T-cell (primary cell): ENCODE measurements around the gene MED6. TPM values are rescaled to one million over a fixed set of nuclear protein-coding genes. Genes with fewer than 3 reads are reported as not detected.
A peak's percentile ranks its signal among the peaks of the same experiment; 100 is the strongest.

ENCODE experiments used
- ATAC-seq, 4 experiments: fragments of 200-7000 bp in 3 of 4; fragments of 150-1000 bp in 1 of 4; cut with Tn5 transposase; replicated peaks in 1 of 4; 1 replicate in 3 of 4; 2 replicates in 1 of 4; pipeline ENCODE4 v1.10.0; 2021; ENCODE audit warnings: moderate library complexity in 3 of 4, mild to moderate bottlenecking in 2 of 4, moderate number of reproducible peaks in 1 of 4
- CTCF ChIA-PET, 2 donors: fragments of 300-600 bp; sonication (Branson Sonifier 250); formaldehyde crosslinking; loops; one replicate each; lab custom pipeline; 2022; ENCODE audit warnings: antibody characterized with exemption in 2 of 2; lab: Charles Lee
- POLR2A ChIA-PET, 2 donors: fragments of 300-600 bp; sonication (Branson Sonifier 250); formaldehyde crosslinking; loops; one replicate each; lab custom pipeline; 2022; ENCODE audit warnings: antibody characterized with exemption in 2 of 2; lab: Charles Lee
- DNase-seq, 35 experiments: peaks; one replicate each; pipeline versions ENCODE4 v3.0.0 to v3.0.0-alpha.2; 2013 to 2023
- H3K27ac ChIP-seq: one replicate; pipeline ENCODE4 v1.5.1; 2013; ENCODE audit warnings: low read length
- H3K27me3 ChIP-seq, 2 experiments: replicated peaks in 1 of 2; 1 replicate in 1 of 2; 2 replicates in 1 of 2; pipeline versions ENCODE4 v1.6.1 to v1.7.0; 2013; ENCODE audit warnings: low read length in 1 of 2, mixed read lengths in 1 of 2; ENCODE audit not compliant: control insufficient read depth in 2 of 2, insufficient read depth in 2 of 2; ENCODE audit errors: extremely low read depth in 1 of 2
- H3K36me3 ChIP-seq, 2 donors: 1 replicate in 1 of 2; 2 replicates in 1 of 2; pipeline versions ENCODE4 v1.6.1 to v1.7.0; 2013; ENCODE audit warnings: low read length in 1 of 2; ENCODE audit not compliant: control insufficient read depth in 2 of 2, insufficient read depth in 1 of 2; ENCODE audit errors: extremely low read depth in 1 of 2
- H3K4me1 ChIP-seq, 2 experiments: 1 replicate in 1 of 2; 2 replicates in 1 of 2; pipeline versions ENCODE4 v1.6.1 to v1.7.0; 2013; ENCODE audit warnings: low read length in 2 of 2, mixed read lengths in 1 of 2; ENCODE audit not compliant: insufficient read depth in 2 of 2, control insufficient read depth in 1 of 2; ENCODE audit errors: extremely low read depth in 1 of 2
- H3K4me3 ChIP-seq, 2 donors: 1 replicate in 1 of 2; 2 replicates in 1 of 2; pipeline versions ENCODE4 v1.5.1 to v1.7.0; 2013; ENCODE audit warnings: mild to moderate bottlenecking in 2 of 2, low read length in 1 of 2, moderate library complexity in 1 of 2; ENCODE audit not compliant: control insufficient read depth in 1 of 2; ENCODE audit errors: extremely low read depth in 1 of 2
- H3K9me3 ChIP-seq: 2 replicates; pipeline ENCODE4 v1.7.0; 2013
- H3K27ac Mint-ChIP-seq, 2 donors: one replicate each; pipeline ENCODE4 v1.8.0; 2020 to 2021; ENCODE audit warnings: mild to moderate bottlenecking in 2 of 2, mixed read lengths in 2 of 2
- H3K27me3 Mint-ChIP-seq, 2 donors: one replicate each; pipeline ENCODE4 v1.8.0; 2021 to 2022; ENCODE audit warnings: mixed read lengths in 2 of 2
- H3K36me3 Mint-ChIP-seq: one replicate; pipeline ENCODE4 v1.8.0; 2021; ENCODE audit warnings: mixed read lengths
- H3K4me1 Mint-ChIP-seq, 3 donors: one replicate each; pipeline ENCODE4 v1.8.0; 2020 to 2022; ENCODE audit warnings: mixed read lengths in 3 of 3, mild to moderate bottlenecking in 1 of 3
- H3K4me3 Mint-ChIP-seq, 3 donors: one replicate each; pipeline ENCODE4 v1.8.0; 2020 to 2022; ENCODE audit warnings: mild to moderate bottlenecking in 3 of 3, mixed read lengths in 3 of 3, moderate library complexity in 3 of 3
- H3K9me3 Mint-ChIP-seq, 3 donors: one replicate each; pipeline ENCODE4 v1.8.0; 2020 to 2022; ENCODE audit warnings: mixed read lengths in 3 of 3
- WGBS: methylation state at CpG from one replicate; pipeline ENCODE4 v1.1.5; 2013; ENCODE audit warnings: missing lambda C conversion rate; ENCODE audit not compliant: insufficient coverage; 5-methylcytosine and 5-hydroxymethylcytosine counted together
- total RNA-seq, 35 experiments: library from RNA in 6 of 35; stranded (reverse) in 6 of 35; fragments of 120-200 nt in 1 of 35; gene quantifications; one replicate each; pipeline versions ENCODE4 v1.2.1 to v1.2.4 and lab custom pipeline; 2013 to 2026

MED6 gene
- total RNA-seq (10 to 100 TPM; 45.1 to 96.4 (median 53.3) TPM), total RNA-seq (lab: John Stamatoyannopoulos, UW) (25.7 to 49.6 (median 34.9) reads per million in 29 experiments)
- total RNA-seq (2013) = 51.8 TPM

GRCh38 chr14:70600382-70601157 lies at the start of gene MED6:
TSS of gene MED6 (minus strand) at chr14:70600655. CDS start at chr14:70600637, 18 bp downstream.
- ChIA-PET CTCF (interaction anchor here (0.6 to 1.9 kb wide), 5 partner anchors 22 to 217 kb away, joined by 3 to 10 read pairs (median 5); no protein-coding TSS in a partner anchor), POLR2A (interaction anchor here (0.6 to 1.2 kb wide), 9 partner anchors 18 to 834 kb away, joined by 3 to 7 read pairs (median 3); partner anchors contain the start of gene COX16 (in 1 of the 2))
- Mint-ChIP-seq H3K36me3 (peaks cover 11% of the 10 kb centered on the region), H3K4me3 (peak within 1 kb of the TSS; percentile 99 to 100 (median 99)), H3K27ac (peak within 1 kb of the TSS; percentile 97 to 98), H3K4me1 (peaks cover 29 to 42% (median 31%) of the 10 kb centered on the region in 3 donors), H3K9me3 (no peaks in the 10 kb centered on the region), H3K27me3 (peaks cover 0 to 4% of the 10 kb centered on the region in 2 donors)
- Histone ChIP-seq H3K27ac (peak within 1 kb of the TSS; percentile 88), H3K27me3 (peaks cover 3 to 5% of the 10 kb centered on the region in 2 experiments), H3K4me1 (peaks cover 14 to 15% of the 10 kb centered on the region in 2 experiments), H3K36me3 (peaks cover 0 to 15% of the 10 kb centered on the region in 2 donors), H3K9me3 (no peaks in the 10 kb centered on the region), H3K4me3 (peak within 1 kb of the TSS; percentile 86 to 91)
- peak; percentile 75 to 95 (median 91) for DNase-seq
- peak; percentile 99 to 100 (median 99) for ATAC-seq
- WGBS = 0% methylated on average over 23 of the region's 43 CpGs

GRCh38 chr14:70649803-70650202 lies 49.3 kb upstream of the MED6 start:
- CTCF ChIA-PET = interaction anchor here in 1 of 2 donors (0.6 kb wide), 1 partner anchor 319 kb away, joined by 3 read pairs; no protein-coding TSS in a partner anchor
- no peaks in the 10 kb centered on the region for H3K27me3 Mint-ChIP-seq
- Histone ChIP-seq H3K9me3 (no peaks in the 10 kb centered on the region), H3K4me1 (peaks cover 59 to 75% of the 10 kb centered on the region in 2 experiments), H3K27ac (no peak overlapping the region), H3K27me3 (no peaks in the 10 kb centered on the region), H3K4me3 (no peak overlapping the region), H3K36me3 (peaks cover 0 to 2% of the 10 kb centered on the region in 2 donors)
- DNase-seq (no peak), ATAC-seq (no peak)
- peak overlapping the region; percentile 76 to 95 for H3K27ac Mint-ChIP-seq
- peaks cover 43% of the 10 kb centered on the region for H3K36me3 Mint-ChIP-seq
- H3K9me3 Mint-ChIP-seq = no peaks in the 10 kb centered on the region
- POLR2A ChIA-PET = no interaction called here
- H3K4me1 Mint-ChIP-seq = peaks cover 84 to 93% (median 92%) of the 10 kb centered on the region in 3 donors
- no peak overlapping the region for H3K4me3 Mint-ChIP-seq
- WGBS = 100% methylated on average over 2 of the region's 4 CpGs

GRCh38 chr14:70648346-70648745 lies 47.9 kb upstream of the MED6 start:
- Histone ChIP-seq H3K36me3 (peaks cover 0 to 2% of the 10 kb centered on the region in 2 donors), H3K4me1 (peaks cover 54 to 69% of the 10 kb centered on the region in 2 experiments), H3K27ac (no peak overlapping the region), H3K27me3 (no peaks in the 10 kb centered on the region), H3K4me3 (no peak overlapping the region), H3K9me3 (no peaks in the 10 kb centered on the region)
- no peaks in the 10 kb centered on the region for H3K9me3 Mint-ChIP-seq
- ChIA-PET POLR2A (interaction anchor here in 1 of 2 donors (0.6 to 1.0 kb wide), 2 partner anchors 10 to 360 kb away, joined by 3 to 4 read pairs; no protein-coding TSS in a partner anchor), CTCF (interaction anchor here in 1 of 2 donors (0.6 kb wide), 1 partner anchor 72 kb away, joined by 3 read pairs; no protein-coding TSS in a partner anchor)
- peaks cover 39% of the 10 kb centered on the region for H3K36me3 Mint-ChIP-seq
- no peaks in the 10 kb centered on the region for H3K27me3 Mint-ChIP-seq
- H3K4me3 Mint-ChIP-seq = peak overlapping the region in 1 of 3 donors; percentile 59
- DNase-seq (no peak), ATAC-seq (no peak)
- peak overlapping the region in 1 of 2 donors; percentile 95 for H3K27ac Mint-ChIP-seq
- H3K4me1 Mint-ChIP-seq = peaks cover 85 to 94% (median 92%) of the 10 kb centered on the region in 3 donors

- peaks cover 0 to 4% of the 10 kb centered on the region in 2 experiments for H3K27me3 ChIP-seq
- H3K27me3 Mint-ChIP-seq = no peaks in the 10 kb centered on the region
- peak overlapping the region; percentile 95 to 96 for H3K27ac Mint-ChIP-seq
- H3K4me1 ChIP-seq = peaks cover 48 to 54% of the 10 kb centered on the region in 2 experiments
- POLR2A ChIA-PET = interaction anchor here (0.5 to 0.8 kb wide), 3 partner anchors 8 to 43 kb away, joined by 4 to 6 read pairs (median 4); no protein-coding TSS in a partner anchor
- peak overlapping the region; percentile 56 for H3K27ac ChIP-seq
- H3K36me3 Mint-ChIP-seq = peaks cover 26% of the 10 kb centered on the region
- DNase-seq (peak in 1 of 35 experiments; percentile 41), ATAC-seq (no peak)
- CTCF ChIA-PET = interaction anchor here (0.5 to 1.0 kb wide), 5 partner anchors 9 to 289 kb away, joined by 3 to 7 read pairs (median 3); no protein-coding TSS in a partner anchor
- H3K9me3 Mint-ChIP-seq = no peaks in the 10 kb centered on the region
- no peaks in the 10 kb centered on the region for H3K9me3 ChIP-seq
- H3K4me3 Mint-ChIP-seq = peak overlapping the region; percentile 65 to 95 (median 66)
- H3K36me3 ChIP-seq = peaks cover 0 to 2% of the 10 kb centered on the region in 2 donors
- H3K4me1 Mint-ChIP-seq = peaks cover 74 to 82% (median 75%) of the 10 kb centered on the region in 3 donors
- WGBS = no CpG with 5 or more reads among the region's 2 CpGs
- peak overlapping the region in 1 of 2 donors; percentile 22 for H3K4me3 ChIP-seq
Observed at GRCh38 chr14:70646705-70647104, 46.2 kb upstream of the MED6 start.

- ChIA-PET POLR2A (interaction anchor here in 1 of 2 donors (0.5 kb wide), 1 partner anchor 44 kb away, joined by 4 read pairs; no protein-coding TSS in a partner anchor), CTCF (no interaction called here)
- ATAC-seq (no peak), DNase-seq (no peak)
- H3K4me3 ChIP-seq = peak overlapping the region in 1 of 2 donors; percentile 11
- Mint-ChIP-seq H3K27me3 (peaks cover 0 to under 1% of the 10 kb centered on the region in 2 donors), H3K9me3 (no peaks in the 10 kb centered on the region), H3K4me1 (peaks cover 71 to 78% (median 71%) of the 10 kb centered on the region in 3 donors), H3K36me3 (peaks cover 21% of the 10 kb centered on the region), H3K27ac (peak overlapping the region; percentile 95 to 96), H3K4me3 (peak overlapping the region; percentile 65 to 95 (median 66))
- peaks cover 0 to 4% of the 10 kb centered on the region in 2 experiments for H3K27me3 ChIP-seq
- peaks cover 47 to 49% of the 10 kb centered on the region in 2 experiments for H3K4me1 ChIP-seq
- H3K27ac ChIP-seq = peak overlapping the region; percentile 56
- no peaks in the 10 kb centered on the region for H3K9me3 ChIP-seq
- H3K36me3 ChIP-seq = no peaks in the 10 kb centered on the region
- 99% methylated on average over 6 of the region's 6 CpGs for WGBS
Observed at GRCh38 chr14:70645892-70646291, 45.4 kb upstream of the MED6 start.

- H3K36me3 Mint-ChIP-seq = peaks cover 11% of the 10 kb centered on the region
- peaks cover 65 to 72% (median 71%) of the 10 kb centered on the region in 3 donors for H3K4me1 Mint-ChIP-seq
- H3K36me3 ChIP-seq = no peaks in the 10 kb centered on the region
- peaks cover 51 to 55% of the 10 kb centered on the region in 2 experiments for H3K4me1 ChIP-seq
- H3K27ac ChIP-seq = peak overlapping the region; percentile 54
- WGBS = 0% methylated on average over 1 of the region's 5 CpGs
- POLR2A ChIA-PET = no interaction called here
- H3K4me3 ChIP-seq = peak overlapping the region; percentile 76 to 92
- peaks cover 0 to 3% of the 10 kb centered on the region in 2 donors for H3K27me3 Mint-ChIP-seq
- H3K27me3 ChIP-seq = peaks cover 0 to 4% of the 10 kb centered on the region in 2 experiments
- no peak for ATAC-seq
- no peaks in the 10 kb centered on the region for H3K9me3 Mint-ChIP-seq
- no peaks in the 10 kb centered on the region for H3K9me3 ChIP-seq
- DNase-seq = no peak
- H3K4me3 Mint-ChIP-seq = peak overlapping the region; percentile 91 to 96 (median 95)
- CTCF ChIA-PET = interaction anchor here in 1 of 2 donors (1.3 kb wide), 1 partner anchor 14 kb away, joined by 3 read pairs; no protein-coding TSS in a partner anchor
- peak overlapping the region; percentile 95 to 96 for H3K27ac Mint-ChIP-seq
Observed at GRCh38 chr14:70643967-70644366, 43.5 kb upstream of the MED6 start.
